GM21528 (cell line): ENCODE measurements around the gene NAP1L4.
"Not testable (repeated sequence)": the region's sequence is repeated elsewhere in the genome, so short reads cannot be mapped to it uniquely, and the experiment has no call there.

Experiments
- ATAC-seq: cut with Tn5 transposase; IDR thresholded peaks from one replicate; pipeline ENCODE4 v1.9.1; 2021; ENCODE audit warnings: mild to moderate bottlenecking, moderate library complexity; ENCODE audit not compliant: unreplicated experiment, low FRiP score

NAP1L4 gene

DNA sequence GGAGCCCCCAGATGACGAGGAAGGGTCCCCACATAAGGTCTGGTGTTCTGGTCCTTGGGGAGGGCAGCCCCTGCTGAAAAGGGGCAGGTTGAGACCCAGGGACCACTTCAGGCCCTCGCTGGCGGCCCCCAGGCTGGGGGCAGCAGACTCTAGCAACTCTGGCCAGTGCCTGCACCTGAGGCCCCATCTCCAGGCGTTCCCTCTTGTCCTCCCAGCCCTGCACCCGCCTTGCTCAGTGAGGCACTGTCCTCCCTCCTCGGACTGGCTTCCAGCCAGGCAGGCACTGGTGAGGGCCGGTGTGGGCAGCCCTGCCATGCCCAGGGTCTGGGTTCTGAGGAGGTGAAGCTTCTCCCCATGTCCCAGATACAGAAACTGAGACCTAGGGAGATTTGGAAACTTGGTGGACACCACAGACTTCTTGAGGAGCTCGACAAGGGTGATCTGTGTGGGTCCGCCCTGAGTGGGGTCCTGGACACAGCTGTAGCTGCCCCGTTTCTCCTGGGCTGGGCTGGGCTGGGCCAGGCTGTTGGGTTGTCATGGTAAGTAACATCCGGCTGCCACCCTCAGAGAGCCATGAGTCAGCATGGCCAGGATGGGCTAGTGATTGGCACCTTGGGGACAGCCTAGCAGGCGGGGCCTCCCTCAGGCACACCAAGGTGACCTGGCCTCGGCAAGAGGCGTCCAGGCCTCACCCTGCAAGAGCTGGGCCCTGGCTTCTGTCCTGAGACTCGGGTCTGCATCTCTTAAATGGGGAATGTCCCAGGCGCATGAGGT is 51.8 kb downstream of the NAP1L4 start:
- no peak for ATAC-seq

DNA sequence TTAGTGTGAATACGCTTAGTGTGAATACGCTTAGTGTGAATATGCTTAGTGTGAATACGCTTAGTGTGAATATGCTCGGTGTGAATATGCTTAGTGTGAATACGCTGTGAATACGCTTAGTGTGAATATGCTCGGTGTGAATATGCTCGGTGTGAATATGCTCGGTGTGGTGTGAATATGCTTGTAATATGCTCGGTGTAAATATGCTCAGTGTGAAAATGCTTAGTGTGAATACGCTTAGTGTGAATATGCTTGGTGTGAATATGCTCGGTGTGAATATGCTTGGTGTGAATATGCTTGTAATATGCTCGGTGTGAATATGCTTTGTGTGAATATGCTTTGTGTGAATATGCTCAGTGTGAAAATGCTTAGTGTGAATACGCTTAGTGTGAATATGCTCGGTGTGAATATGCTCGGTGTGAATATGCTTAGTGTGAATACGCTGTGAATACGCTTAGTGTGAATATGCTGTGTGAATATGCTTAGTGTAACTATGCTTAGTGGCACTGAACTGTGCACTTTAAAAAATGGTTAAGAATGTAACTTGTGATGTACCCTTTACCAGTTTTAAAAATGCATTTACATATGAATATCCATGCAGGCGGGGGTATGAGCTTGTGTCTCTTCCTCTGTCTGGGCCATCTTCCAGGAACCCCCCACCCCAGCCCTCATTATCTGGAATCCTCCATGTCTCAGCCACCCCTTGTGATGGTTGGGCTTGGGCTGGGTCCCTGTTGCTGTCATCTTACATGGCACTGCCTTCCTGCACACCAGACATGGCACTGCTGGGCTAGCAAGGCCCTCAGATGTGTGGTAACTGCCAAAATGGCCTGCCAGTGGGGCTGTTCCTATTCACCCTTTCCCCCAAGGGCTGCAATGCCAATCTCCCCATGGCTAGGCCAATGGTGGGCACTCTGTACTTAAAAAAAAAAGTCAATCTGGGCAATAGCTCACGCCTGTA is 53.4 kb downstream of the NAP1L4 start:
- ATAC-seq, result not testable (repeated sequence)

DNA sequence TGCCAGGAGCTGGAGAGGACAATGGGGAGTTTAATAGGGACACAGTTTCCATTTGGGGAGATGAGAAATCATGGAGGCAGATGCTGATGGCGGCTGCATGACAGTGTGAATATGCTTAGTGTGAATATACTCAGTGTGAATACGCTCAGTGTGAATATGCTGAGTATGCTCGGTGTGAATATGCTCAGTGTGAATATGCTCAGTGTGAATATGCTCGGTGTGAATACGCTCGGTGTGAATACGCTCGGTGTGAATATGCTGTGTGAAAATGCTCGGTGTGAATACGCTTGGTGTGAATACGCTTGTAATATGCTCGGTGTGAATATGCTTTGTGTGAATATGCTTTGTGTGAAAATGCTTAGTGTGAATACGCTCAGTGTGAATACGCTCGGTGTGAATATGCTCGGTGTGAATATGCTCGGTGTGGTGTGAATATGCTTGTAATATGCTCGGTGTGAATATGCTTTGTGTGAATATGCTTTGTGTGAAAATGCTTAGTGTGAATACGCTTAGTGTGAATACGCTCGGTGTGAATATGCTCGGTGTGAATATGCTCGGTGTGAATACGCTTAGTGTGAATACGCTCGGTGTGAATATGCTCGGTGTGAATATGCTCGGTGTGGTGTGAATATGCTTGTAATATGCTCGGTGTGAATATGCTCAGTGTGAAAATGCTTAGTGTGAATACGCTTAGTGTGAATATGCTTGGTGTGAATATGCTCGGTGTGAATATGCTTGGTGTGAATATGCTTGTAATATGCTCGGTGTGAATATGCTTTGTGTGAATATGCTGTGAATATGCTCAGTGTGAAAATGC is 54.3 kb downstream of the NAP1L4 start:
- not testable (repeated sequence) for ATAC-seq

DNA sequence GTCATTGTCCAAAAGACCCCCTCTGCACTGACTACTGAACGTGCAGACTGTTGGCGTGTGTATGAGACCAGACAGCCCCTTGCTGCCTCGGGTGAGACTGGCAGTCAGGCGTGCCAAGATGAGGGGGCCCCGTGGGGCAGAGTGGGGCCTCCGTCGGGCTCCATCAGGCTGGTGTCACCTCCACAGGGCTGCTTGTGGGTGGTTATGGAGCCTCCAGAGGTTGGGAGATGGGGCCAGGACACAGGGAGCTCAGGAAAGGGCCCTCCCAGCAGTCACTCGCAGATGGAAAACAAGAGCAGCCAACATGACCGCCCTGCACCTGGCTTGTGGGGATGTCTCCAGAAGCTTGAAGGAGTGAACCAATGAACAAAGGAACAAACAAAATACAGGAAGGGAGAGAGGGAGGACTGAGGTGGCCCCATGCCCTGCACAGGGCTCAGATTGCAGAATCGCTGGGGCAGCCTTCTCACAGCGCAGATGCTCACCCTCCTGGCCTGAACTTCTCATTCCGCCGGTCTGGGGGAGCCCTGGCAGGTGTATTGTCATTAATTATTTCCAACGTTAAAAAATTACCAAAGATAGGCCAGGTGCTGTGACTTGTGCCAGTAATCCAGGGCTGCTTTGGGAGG is 57.4 kb downstream of the NAP1L4 start:
- no peak for ATAC-seq

DNA sequence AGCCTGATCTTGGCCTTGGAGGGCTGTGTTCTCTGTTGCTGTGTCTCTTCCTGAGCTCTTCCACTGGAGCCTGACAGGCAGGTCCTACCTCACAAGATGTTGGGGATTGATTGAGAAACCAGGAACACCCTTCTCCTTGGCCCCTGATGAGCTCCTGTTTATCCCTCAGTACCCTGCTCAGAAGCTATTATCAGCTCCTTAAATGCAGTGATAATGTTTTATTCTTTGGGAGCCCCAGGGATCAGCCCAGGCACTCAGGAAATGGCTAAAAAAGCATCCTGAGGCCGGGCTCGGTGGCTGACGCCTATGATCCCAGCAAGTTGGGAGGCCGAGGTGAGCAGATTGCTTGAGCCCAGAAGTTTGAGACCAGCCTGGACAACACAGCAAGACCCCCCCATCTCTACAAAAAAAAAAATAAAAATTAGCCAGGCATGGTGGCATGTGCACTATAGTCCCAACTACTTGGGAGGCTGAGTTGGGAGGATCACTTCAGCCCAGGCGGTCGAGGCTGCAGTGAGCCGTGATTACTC is 58.0 kb downstream of the NAP1L4 start:
- no peak for ATAC-seq

DNA sequence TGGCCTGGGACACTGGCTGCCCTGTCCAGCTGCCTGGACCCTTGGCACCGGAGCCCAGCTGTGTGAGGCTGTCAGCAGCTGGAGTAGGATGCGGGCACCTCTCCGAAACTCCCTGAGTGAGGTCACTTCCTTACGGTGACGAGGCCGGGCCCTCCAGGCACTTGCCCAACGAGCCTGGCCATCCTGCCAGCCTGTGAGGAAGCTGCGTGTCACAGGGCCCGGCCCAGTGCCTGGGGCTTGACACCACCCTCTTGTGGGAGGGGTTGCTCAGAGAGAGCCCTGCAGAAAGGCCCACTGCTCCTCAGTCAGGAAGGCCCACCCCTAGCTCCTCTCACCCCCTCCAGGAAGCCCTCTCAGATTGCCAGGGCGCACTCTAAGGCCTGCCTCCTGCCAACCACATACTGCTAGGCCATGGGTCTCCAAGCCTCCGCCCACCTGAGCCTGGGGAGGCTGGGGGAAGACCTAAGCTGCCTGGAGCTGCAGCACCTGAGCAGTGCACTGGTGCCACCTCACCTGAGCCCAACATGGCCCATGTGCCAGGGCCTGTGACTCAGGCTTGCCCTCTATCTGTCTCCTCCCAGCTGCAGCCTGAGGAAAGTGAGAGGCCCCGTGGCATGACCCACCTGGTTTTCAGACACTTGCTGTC is 58.6 kb downstream of the NAP1L4 start:
- no peak for ATAC-seq

DNA sequence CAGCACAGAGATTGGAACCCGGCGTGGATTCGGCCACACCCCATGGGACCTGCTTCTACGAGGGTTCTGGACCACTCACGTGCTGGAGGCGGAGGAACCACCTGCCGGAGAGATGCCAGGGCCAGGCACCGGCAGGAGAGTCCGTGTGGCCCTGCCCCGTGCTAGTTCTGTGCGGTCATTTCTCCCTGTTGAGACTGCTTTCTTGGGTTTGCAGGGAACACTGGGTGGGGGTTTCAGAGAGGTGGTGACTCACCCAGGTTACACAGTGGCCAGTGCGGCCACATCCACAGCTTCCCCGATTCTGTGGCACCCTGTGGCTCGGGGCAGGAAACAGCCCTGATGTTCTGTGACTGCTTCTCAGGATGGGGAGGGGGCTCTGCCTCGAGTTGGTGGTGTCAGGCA is 59.3 kb downstream of the NAP1L4 start:
- no peak for ATAC-seq

DNA sequence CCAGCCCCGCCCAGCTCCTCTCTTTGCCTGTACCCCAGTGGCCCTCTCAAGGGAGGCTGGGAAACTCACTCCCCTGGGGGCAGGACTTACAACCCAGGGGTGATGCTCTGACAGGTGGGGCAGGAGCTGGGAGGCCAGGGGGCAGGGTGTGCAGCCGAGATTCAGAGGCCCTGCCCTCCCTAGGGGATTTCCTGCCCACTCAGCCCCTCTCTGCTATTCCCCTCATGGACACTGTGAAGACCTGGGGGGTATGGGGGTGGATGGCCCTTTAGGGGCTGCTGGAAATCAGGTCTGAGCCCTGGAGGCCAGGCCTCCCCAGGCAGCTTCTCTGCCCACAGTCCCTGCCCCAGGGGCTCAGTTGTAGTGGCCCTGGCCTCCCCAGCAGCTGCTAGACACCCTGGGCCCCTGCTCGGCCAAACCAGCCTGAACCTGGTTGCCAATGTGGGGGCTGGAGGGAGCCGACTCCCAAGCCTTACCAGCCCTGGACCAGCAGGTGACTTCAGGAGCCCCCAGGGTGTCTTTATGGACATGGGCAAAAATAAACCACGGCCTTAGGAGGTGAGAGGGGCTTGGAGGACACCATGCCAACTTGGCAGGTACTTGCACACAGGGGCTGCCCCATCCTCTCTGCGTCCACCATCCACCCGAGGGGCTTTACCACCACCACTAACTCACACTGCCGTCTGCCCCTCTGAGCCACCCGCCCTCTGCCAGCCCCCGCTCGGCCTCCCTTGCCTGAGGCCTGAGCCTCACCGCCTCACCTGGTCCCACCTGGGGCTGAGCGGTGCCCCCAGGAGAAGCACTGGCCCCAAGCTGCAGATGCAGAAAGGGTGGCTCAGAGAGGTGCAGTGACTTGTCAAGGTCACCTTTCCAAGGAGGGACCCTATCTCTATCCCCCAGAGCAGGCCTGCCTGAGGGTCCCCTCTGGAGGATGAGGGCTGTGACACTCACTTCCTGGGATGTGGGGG is 60.1 kb downstream of the NAP1L4 start:
- ATAC-seq, result no peak

DNA sequence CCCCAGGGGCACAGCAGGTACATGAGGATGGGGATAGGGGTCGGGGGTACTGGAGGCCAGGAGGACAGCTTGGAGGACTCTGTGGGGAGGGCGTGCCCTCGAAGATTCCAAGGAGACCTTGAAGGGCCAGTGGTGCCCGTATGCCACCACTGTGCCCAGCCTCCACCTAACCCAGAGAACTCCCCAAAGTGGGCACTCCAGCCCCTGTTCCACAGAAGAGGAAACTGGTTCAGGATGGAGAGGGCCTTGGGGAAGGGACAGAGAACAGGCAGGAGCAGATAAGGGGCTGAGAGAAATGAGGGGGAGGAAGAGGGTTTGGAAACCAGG is 60.7 kb downstream of the NAP1L4 start:
- ATAC-seq, result no peak

DNA sequence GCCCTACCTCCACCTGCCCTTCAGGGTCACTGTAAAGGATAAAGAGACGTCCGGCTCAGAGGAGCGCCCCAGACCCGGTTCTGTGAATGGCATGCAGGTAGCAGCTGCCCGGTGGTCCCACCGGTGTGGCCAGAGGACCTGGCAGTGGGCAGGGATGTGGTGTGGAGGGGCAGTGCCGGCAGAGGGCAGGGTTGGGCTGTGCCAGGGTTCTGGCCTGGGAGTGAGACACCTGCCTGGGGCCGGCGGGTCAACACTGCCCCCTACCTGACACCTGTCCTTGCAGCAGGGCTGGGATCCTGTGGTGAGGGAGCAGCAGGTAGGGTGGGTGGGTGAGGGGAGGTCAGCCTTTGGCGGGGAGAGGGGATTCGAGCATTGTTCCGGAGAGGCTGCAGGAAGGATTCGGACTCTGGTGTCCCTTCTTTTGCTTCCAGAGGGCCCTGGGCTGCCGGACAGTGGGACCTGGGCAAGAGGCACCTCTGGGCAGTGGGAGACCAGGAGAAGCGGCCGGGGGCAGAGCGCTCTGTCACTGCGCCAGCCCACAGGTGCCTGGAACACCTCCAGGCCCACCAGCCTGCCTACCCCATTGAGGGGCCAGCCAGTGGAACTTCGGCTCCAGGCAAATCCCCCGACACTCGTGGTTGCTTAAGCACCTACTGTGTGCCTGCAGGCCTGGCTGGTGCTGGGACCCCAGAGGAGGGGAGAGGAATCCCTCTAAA is 61.3 kb downstream of the NAP1L4 start:
- ATAC-seq, result no peak

DNA sequence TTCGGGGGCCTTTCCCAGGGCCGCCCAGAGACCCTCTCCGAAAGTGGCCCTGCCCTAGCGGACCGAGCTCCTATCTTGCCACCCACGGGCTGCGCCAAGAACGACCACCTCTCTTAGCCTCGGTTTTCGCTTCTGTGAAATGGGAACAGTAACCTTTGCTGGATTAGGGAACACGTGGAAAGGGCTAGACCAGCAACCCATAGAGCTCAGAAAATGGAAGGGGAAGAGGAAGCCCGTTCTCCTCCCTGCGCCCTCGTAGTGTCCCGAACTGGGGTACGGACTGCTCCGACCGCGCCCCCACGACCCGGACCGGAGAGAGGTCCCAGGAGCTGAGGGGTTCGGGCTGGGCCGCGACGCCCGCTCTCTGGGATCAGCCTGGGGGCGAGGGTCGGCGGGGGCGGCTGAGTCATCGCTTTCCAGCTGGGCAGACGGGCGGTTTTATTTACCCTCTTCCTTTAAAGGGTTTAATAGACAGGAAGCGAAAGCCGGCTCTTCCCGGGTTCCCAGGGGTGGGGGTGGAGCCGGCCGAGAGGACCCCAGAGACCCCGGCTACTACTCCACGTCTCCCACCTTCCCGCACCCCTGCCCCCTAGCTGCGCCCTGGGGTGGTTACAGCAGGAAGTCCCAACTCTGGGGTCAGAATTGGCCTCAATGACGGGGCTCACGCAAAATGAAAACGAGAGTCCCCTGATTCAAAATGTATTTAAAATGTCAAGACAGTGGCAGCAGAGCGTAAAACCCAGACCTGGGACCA is 62.0 kb downstream of the NAP1L4 start:
- no peak for ATAC-seq

DNA sequence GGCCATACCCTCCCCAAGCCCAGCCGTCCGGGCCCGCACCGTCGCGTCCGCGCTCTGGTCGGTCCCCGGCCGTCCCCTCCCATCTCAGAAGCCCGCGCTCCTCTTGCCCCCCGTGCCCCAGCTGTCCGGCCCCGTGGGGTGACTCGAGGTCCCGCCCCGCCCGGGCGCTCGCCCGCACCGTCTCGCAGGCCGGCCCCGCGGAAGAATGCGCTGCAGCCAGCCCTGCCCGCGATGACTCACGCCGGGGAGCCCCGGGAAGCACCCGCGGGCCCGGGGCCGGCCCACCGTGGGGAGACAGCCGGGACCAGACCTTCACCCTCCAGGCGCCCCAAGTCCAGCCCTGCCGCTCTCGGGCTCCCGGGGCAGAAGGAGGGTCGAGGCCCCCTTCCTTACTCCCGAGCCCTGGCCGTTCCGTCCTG is 62.6 kb downstream of the NAP1L4 start:
- no peak for ATAC-seq

DNA sequence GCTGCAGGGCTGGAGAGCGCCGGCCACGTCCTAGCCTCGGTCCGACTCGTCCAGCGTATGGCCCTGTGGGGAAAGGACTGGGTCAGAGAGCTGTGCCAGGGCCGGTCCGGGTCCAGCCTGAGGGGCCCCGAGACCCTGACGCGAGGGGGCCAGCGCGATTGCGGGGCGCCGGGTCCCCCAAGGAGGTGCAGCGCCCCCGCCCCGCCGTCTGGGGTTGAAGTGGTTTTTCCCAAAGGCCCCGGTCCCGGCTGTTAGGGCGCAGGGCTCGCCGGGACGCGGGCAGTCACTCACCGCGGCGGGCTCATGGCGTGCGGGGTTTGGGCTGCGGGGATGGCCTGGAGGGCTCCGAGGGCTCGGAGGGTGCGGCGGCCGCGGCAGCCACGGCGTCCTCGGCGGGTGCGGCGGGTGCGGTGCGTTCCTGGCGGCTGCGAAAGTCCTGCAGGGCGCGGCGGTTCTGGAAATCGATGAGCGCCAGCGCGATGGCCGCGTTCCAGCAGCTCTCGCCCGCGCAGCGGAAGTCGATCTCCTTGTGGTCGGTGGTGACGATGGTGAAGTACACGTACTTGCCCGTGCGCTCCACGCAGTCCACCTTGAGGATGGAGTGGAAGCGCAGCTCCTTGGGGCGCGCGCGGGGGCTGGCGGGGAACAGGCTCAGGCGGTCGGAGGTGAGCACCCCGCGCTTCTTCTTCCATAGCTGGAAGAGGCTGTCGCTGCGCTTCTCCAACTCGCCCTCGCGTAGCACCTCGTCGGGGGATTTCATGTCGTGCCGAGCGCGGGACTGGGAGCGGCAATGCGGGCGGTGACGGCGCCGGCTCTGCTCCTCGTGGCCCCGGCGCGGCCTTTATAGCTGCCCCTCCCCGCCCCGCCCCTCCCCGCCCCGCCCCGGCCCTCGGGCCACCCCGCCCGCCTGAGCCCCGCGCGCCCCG is 63.3 kb downstream of the NAP1L4 start, which contains the start of gene PHLDA2:
Gene PHLDA2 (minus strand): TSS at position 816 of the 926 bp plus-strand sequence. CDS start 56 bp downstream, at position 760.
- no peak for ATAC-seq

DNA sequence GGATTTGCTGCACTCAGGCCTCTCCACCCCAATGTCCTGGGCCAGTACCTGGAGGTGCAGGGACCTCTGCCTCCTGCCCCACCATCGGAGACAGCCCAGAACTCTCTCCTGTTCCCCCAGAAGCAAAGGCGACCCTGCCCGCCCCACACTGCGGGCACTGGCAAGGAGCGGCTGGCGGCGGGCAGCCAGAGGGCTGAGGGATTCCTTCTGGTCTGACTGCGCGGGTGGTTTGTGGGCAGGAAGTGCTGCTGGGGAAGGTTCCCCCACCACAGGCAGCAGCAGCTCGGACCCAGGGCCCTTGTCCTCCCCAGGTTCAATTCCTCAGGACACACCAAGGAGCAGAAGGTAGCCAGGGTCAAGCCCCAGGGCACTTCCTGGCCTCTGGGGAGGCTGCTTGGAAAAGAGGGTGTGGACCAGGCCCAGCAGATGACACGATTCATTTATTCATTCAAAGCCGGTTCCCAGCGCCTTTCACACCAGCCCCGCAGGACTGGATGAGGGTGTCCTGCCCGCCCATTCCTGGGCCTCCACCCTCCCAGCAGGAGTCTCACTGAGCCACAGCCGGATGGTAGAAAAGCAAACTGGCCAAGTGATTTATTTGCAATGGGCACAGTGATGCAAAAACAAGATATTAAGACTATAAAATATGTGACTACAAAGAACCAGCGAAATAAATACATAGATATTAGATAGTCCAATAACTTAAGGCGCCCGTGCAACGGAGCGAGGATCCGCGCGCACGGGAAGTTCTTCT is 64.1 kb downstream of the NAP1L4 start:
- no peak for ATAC-seq

DNA sequence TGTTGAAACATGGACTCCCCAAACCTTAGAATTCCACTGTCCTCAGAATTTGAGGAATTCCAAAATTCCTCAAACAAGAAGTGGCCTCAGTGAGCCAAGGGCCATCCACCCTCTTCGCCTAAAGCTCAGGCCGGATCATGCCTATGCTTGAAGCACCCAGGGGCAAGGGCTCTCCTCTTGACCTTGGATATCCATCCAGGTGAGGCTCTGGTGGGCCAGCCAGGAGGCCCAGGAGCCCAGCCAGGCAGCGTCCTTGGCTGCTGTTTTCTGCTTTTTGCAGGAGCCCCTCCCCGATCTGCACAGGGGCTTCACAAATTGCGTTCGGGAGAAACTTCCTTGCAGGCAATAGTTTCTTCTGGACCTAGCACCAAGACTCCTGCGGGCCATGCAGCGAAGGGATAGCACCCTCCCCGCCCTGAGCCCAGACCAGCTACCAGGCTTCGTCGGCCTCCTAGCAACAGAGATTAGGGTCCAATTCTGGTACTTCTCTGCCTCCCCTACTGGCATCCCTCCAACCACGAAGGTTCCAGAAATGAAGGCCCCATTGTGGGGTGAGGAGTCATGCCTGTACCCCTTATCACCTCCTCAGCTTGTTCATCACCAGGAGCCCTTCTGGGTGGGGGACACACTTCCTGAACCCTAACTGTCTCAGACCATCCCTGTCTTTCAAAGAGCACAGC is 64.9 kb downstream of the NAP1L4 start:
- ATAC-seq, result no peak
